Suprapubic skin (tissue), 4 donors: Measurements from ENCODE around the gene KRTAP2-4. TPM values are rescaled to one million over a fixed set of nuclear protein-coding genes. Genes with fewer than 3 reads are reported as not detected.
"Not testable (repeated sequence)": the region's sequence is repeated elsewhere in the genome, so short reads cannot be mapped to it uniquely, and the experiment has no call there.

Source experiments
- DNase-seq, 2 donors: peaks; one replicate each; pipeline ENCODE4 v3.0.0-alpha.2; 2019; ENCODE audit warnings: low spot score in 2 of 2
- H3K27ac ChIP-seq: fragments of 200-600 bp; sonication (generic); one replicate; pipeline ENCODE4 v1.5.1; 2019
- H3K27me3 ChIP-seq: fragments of 200-600 bp; sonication (generic); one replicate; pipeline ENCODE4 v1.5.1; 2019
- H3K36me3 ChIP-seq: fragments of 200-600 bp; sonication (generic); one replicate; pipeline ENCODE4 v1.5.1; 2019
- H3K4me1 ChIP-seq: fragments of 200-600 bp; sonication (generic); one replicate; pipeline ENCODE4 v1.5.1; 2019
- H3K4me3 ChIP-seq: fragments of 200-600 bp; sonication (generic); one replicate; pipeline ENCODE4 v1.5.1; 2019; ENCODE audit warnings: mild to moderate bottlenecking
- H3K9me3 ChIP-seq: fragments of 200-600 bp; sonication (generic); one replicate; pipeline ENCODE4 v1.5.1; 2019
- CTCF ChIP-seq, 2 donors: fragments of 200-600 bp in 1 of 2; fragments of 450-650 bp in 1 of 2; sonication (generic) in 1 of 2; IDR thresholded peaks; one replicate each; pipeline ENCODE4 v1.5.1; 2016 to 2019; ENCODE audit warnings: antibody characterized with exemption in 2 of 2, mild to moderate bottlenecking in 1 of 2, moderate library complexity in 1 of 2
- EP300 ChIP-seq: sonication (generic); formaldehyde crosslinking; IDR thresholded peaks from one replicate; pipeline ENCODE4 v1.6.1; 2017; ENCODE audit warnings: antibody characterized with exemption
- POLR2A ChIP-seq, 2 donors: fragments of 450-650 bp; IDR thresholded peaks; one replicate each; pipeline ENCODE4 v1.6.1; 2017; ENCODE audit warnings: antibody characterized with exemption in 2 of 2, mild to moderate bottlenecking in 2 of 2, moderate library complexity in 2 of 2
- POLR2AphosphoS5 ChIP-seq, 3 donors: sonication (generic); formaldehyde crosslinking; IDR thresholded peaks; one replicate each; pipeline ENCODE4 v1.6.1; 2017; ENCODE audit warnings: antibody characterized with exemption in 3 of 3
- WGBS: methylation state at CpG from one replicate; pipeline ENCODE4 v1.1.5; 2018; 5-methylcytosine and 5-hydroxymethylcytosine counted together
- total RNA-seq, 4 donors: library from RNA; depleted of rRNA; stranded (reverse); fragments of >200 nt; gene quantifications; one replicate each; pipeline ENCODE4 v1.1.0, GENCODE V29; 2016

The KRTAP2-4 gene
- total RNA-seq, 4 donors from 2014 or later = 6.5 to 76.9 (median 13.4) TPM; not detected in 1

GRCh38 chr17:41064301-41064700 is 1.4 kb downstream of the KRTAP2-4 start:
- 81% methylated on average over 1 of the region's 1 CpG for WGBS
- TF ChIP-seq POLR2AphosphoS5 (IDR thresholded peaks at IDR 0.05) = no peak
- TF ChIP-seq CTCF (IDR thresholded peaks at IDR 0.05) = no peak
- Histone ChIP-seq H3K9me3 (no peaks in the 10 kb centered on the region), H3K4me3 (no peak overlapping the region), H3K36me3 (no peaks in the 10 kb centered on the region), H3K27ac (no peak overlapping the region), H3K4me1 (no peaks in the 10 kb centered on the region), H3K27me3 (peaks cover 4% of the 10 kb centered on the region)
- DNase-seq = no peak

- no peak for TF ChIP-seq POLR2AphosphoS5 (IDR thresholded peaks at IDR 0.05)
- no peak for TF ChIP-seq POLR2A (IDR thresholded peaks at IDR 0.05)
- no peak for TF ChIP-seq CTCF (IDR thresholded peaks at IDR 0.05)
- TF ChIP-seq EP300 = no peak
- Histone ChIP-seq H3K27ac (no peak overlapping the region), H3K4me1 (no peaks in the 10 kb centered on the region), H3K36me3 (no peaks in the 10 kb centered on the region), H3K4me3 (no peak overlapping the region), H3K27me3 (peaks cover 4% of the 10 kb centered on the region), H3K9me3 (no peaks in the 10 kb centered on the region)
- WGBS = 82% methylated on average over 4 of the region's 4 CpGs
- DNase-seq = no peak
Measured at GRCh38 chr17:41063449-41063848, 2.2 kb downstream of the KRTAP2-4 start.

GRCh38 chr17:41061964-41062363 is 3.7 kb downstream of the KRTAP2-4 start:
- Histone ChIP-seq H3K4me3 (no peak overlapping the region), H3K27ac (no peak overlapping the region)
- TF ChIP-seq POLR2A (IDR thresholded peaks at IDR 0.05) (no peak), POLR2AphosphoS5 (IDR thresholded peaks at IDR 0.05) (no peak), EP300 (no peak), CTCF (IDR thresholded peaks at IDR 0.05) (no peak)

GRCh38 chr17:41060052-41060604 is 5.6 kb downstream of the KRTAP2-4 start, which contains the start of gene KRTAP2-3:
Gene KRTAP2-3, minus strand, starts transcription at chr17:41060114. Its CDS starts 64 bp downstream, at chr17:41060050.
- H3K9me3 ChIP-seq = no peaks in the 10 kb centered on the region
- WGBS = 68% methylated on average over 5 of the region's 6 CpGs
- TF ChIP-seq EP300 = no peak
- TF ChIP-seq CTCF (IDR thresholded peaks at IDR 0.05) = no peak
- no peak for TF ChIP-seq POLR2AphosphoS5 (IDR thresholded peaks at IDR 0.05)
- TF ChIP-seq POLR2A (IDR thresholded peaks at IDR 0.05) = no peak
- peaks cover 4% of the 10 kb centered on the region for H3K27me3 ChIP-seq
- H3K27ac ChIP-seq = no peak within 1 kb of the TSS
- H3K36me3 ChIP-seq = no peaks in the 10 kb centered on the region
- no peak for DNase-seq
- H3K4me3 ChIP-seq = no peak within 1 kb of the TSS
- H3K4me1 ChIP-seq = no peaks in the 10 kb centered on the region

More at GRCh38 chr17:41061964-41062363, 3.7 kb downstream of the KRTAP2-4 start:
- no peak for DNase-seq
- Histone ChIP-seq H3K36me3 (no peaks in the 10 kb centered on the region), H3K9me3 (no peaks in the 10 kb centered on the region), H3K27me3 (peaks cover 4% of the 10 kb centered on the region), H3K4me1 (no peaks in the 10 kb centered on the region)
- WGBS = 47% methylated on average over 1 of the region's 1 CpG

GRCh38 chr17:41059276-41060051 is 6.2 kb downstream of the KRTAP2-4 start:
- H3K36me3 ChIP-seq, DNase-seq, H3K9me3 ChIP-seq, H3K27me3 ChIP-seq, H3K4me3 ChIP-seq, H3K27ac ChIP-seq, H3K4me1 ChIP-seq: not testable (repeated sequence)
- 59% methylated on average over 6 of the region's 31 CpGs for WGBS
